ENCODE measurements around the gene CD2.
A peak's percentile ranks its signal among the peaks of the same experiment; 100 is the strongest.

Gene CD2

GRCh38 chr1:116721039-116721405 is 33.2 kb upstream of the CD2 start:
- WGBS, 2 donors (ENCODE audit: extremely low coverage in 2 of 2, insufficient read length in 2 of 2, insufficient replicate concordance in 1 of 2), result no CpG with 5 or more reads among the region's 5 CpGs
- no peak overlapping the region for H2AK5ac ChIP-seq (ENCODE audit: low read depth, low read length)
- no peak overlapping the region for H3K4ac ChIP-seq (ENCODE audit: low read length)
- no peak overlapping the region for H2BK120ac ChIP-seq (ENCODE audit: low read depth, low read length)
- H3K4me2 ChIP-seq (ENCODE audit: insufficient read depth, low read length, poor library complexity, severe bottlenecking), result no peak overlapping the region
- no peak overlapping the region for H2BK12ac ChIP-seq (ENCODE audit: low read length)
- H4K91ac ChIP-seq (ENCODE audit: low read depth, low read length, poor library complexity), result no peak overlapping the region
- no peak overlapping the region for H3K18ac ChIP-seq (ENCODE audit: low read length)
- no peak overlapping the region for H3K27ac ChIP-seq (replicated peaks; ENCODE audit: low read length)
- no peak overlapping the region for H3K14ac ChIP-seq (ENCODE audit: low read length)
- no peaks in the 10 kb centered on the region for H3K4me1 ChIP-seq (ENCODE audit: control insufficient read depth in 2 of 2, insufficient read depth in 1 of 2, low read depth in 1 of 2, low read length in 2 of 2)
- H2BK15ac ChIP-seq (ENCODE audit: low read length), result no peak overlapping the region
- no peak overlapping the region for H3K23ac ChIP-seq (ENCODE audit: low read depth, low read length, poor library complexity)
- H3K9ac ChIP-seq (ENCODE audit: low read depth, low read length, poor library complexity), result no peak overlapping the region
- no peak for DNase-seq (ENCODE audit: low spot score)
- no peak overlapping the region for H2AFZ ChIP-seq (ENCODE audit: low read length)
- H3K9me3 ChIP-seq (replicated peaks in 1 of 2; ENCODE audit: control insufficient read depth in 2 of 2, insufficient read depth in 1 of 2, low read depth in 1 of 2, low read length in 2 of 2), result no peaks in the 10 kb centered on the region
- H3K36me3 ChIP-seq (replicated peaks in 1 of 2; ENCODE audit: control insufficient read depth in 2 of 2, insufficient read depth in 2 of 2, low read length in 2 of 2), result no peaks in the 10 kb centered on the region
- no peak overlapping the region for H3K4me3 ChIP-seq (ENCODE audit: low read length in 2 of 2)
- H3K79me1 ChIP-seq (ENCODE audit: low read depth, low read length), result no peaks in the 10 kb centered on the region
- no peak overlapping the region for H2BK5ac ChIP-seq (ENCODE audit: low read length)
- no peak overlapping the region for H4K8ac ChIP-seq (ENCODE audit: low read depth, low read length)
- H3K27me3 ChIP-seq (ENCODE audit: control insufficient read depth in 3 of 3, insufficient read depth in 3 of 3, low read depth in 1 of 3, low read length in 3 of 3), result no peaks in the 10 kb centered on the region

GRCh38 chr1:116721451-116722007 is 32.7 kb upstream of the CD2 start:
- no CpG with 5 or more reads among the region's 4 CpGs for WGBS, 2 donors (ENCODE audit: extremely low coverage in 2 of 2, insufficient read length in 2 of 2, insufficient replicate concordance in 1 of 2)
- Histone ChIP-seq H3K23ac (ENCODE audit: low read depth, low read length, poor library complexity) (no peak overlapping the region), H3K36me3 (replicated peaks in 1 of 2; ENCODE audit: control insufficient read depth in 2 of 2, insufficient read depth in 2 of 2, low read length in 2 of 2) (no peaks in the 10 kb centered on the region), H2BK5ac (ENCODE audit: low read length) (peak overlapping the region; percentile 55), H3K18ac (ENCODE audit: low read length) (no peak overlapping the region), H3K27me3 (ENCODE audit: control insufficient read depth in 3 of 3, insufficient read depth in 3 of 3, low read depth in 1 of 3, low read length in 3 of 3) (no peaks in the 10 kb centered on the region), H4K91ac (ENCODE audit: low read depth, low read length, poor library complexity) (no peak overlapping the region), H3K4me2 (ENCODE audit: insufficient read depth, low read length, poor library complexity, severe bottlenecking) (no peak overlapping the region), H3K27ac (replicated peaks; ENCODE audit: low read length) (no peak overlapping the region), H3K14ac (ENCODE audit: low read length) (no peak overlapping the region), H3K9me3 (replicated peaks in 1 of 2; ENCODE audit: control insufficient read depth in 2 of 2, insufficient read depth in 1 of 2, low read depth in 1 of 2, low read length in 2 of 2) (no peaks in the 10 kb centered on the region), H4K8ac (ENCODE audit: low read depth, low read length) (no peak overlapping the region), H3K4ac (ENCODE audit: low read length) (no peak overlapping the region), H2AK5ac (ENCODE audit: low read depth, low read length) (no peak overlapping the region), H2BK120ac (ENCODE audit: low read depth, low read length) (no peak overlapping the region), H3K4me3 (ENCODE audit: low read length in 2 of 2) (no peak overlapping the region), H3K79me1 (ENCODE audit: low read depth, low read length) (no peaks in the 10 kb centered on the region), H3K4me1 (ENCODE audit: control insufficient read depth in 2 of 2, insufficient read depth in 1 of 2, low read depth in 1 of 2, low read length in 2 of 2) (no peaks in the 10 kb centered on the region), H2AFZ (ENCODE audit: low read length) (no peak overlapping the region), H2BK15ac (ENCODE audit: low read length) (no peak overlapping the region), H3K9ac (ENCODE audit: low read depth, low read length, poor library complexity) (peak overlapping the region; percentile 47), H2BK12ac (ENCODE audit: low read length) (no peak overlapping the region)
- DNase-seq (ENCODE audit: low spot score), result no peak

- Histone ChIP-seq H3K27me3 (ENCODE audit: control insufficient read depth in 3 of 3, insufficient read depth in 3 of 3, low read depth in 1 of 3, low read length in 3 of 3) (no peaks in the 10 kb centered on the region), H3K4me3 (ENCODE audit: low read length in 2 of 2) (no peak overlapping the region), H2BK15ac (ENCODE audit: low read length) (no peak overlapping the region), H3K4ac (ENCODE audit: low read length) (no peak overlapping the region), H2BK12ac (ENCODE audit: low read length) (no peak overlapping the region), H3K79me1 (ENCODE audit: low read depth, low read length) (no peaks in the 10 kb centered on the region), H2BK120ac (ENCODE audit: low read depth, low read length) (no peak overlapping the region), H2BK5ac (ENCODE audit: low read length) (peak overlapping the region; percentile 55), H3K4me2 (ENCODE audit: insufficient read depth, low read length, poor library complexity, severe bottlenecking) (no peak overlapping the region), H3K36me3 (replicated peaks in 1 of 2; ENCODE audit: control insufficient read depth in 2 of 2, insufficient read depth in 2 of 2, low read length in 2 of 2) (no peaks in the 10 kb centered on the region), H3K14ac (ENCODE audit: low read length) (no peak overlapping the region), H3K9ac (ENCODE audit: low read depth, low read length, poor library complexity) (no peak overlapping the region), H3K9me3 (replicated peaks in 1 of 2; ENCODE audit: control insufficient read depth in 2 of 2, insufficient read depth in 1 of 2, low read depth in 1 of 2, low read length in 2 of 2) (no peaks in the 10 kb centered on the region), H4K91ac (ENCODE audit: low read depth, low read length, poor library complexity) (no peak overlapping the region), H2AK5ac (ENCODE audit: low read depth, low read length) (no peak overlapping the region), H3K27ac (replicated peaks; ENCODE audit: low read length) (no peak overlapping the region), H2AFZ (ENCODE audit: low read length) (no peak overlapping the region), H3K18ac (ENCODE audit: low read length) (no peak overlapping the region), H4K8ac (ENCODE audit: low read depth, low read length) (no peak overlapping the region), H3K4me1 (ENCODE audit: control insufficient read depth in 2 of 2, insufficient read depth in 1 of 2, low read depth in 1 of 2, low read length in 2 of 2) (no peaks in the 10 kb centered on the region), H3K23ac (ENCODE audit: low read depth, low read length, poor library complexity) (no peak overlapping the region)
- no CpG with 5 or more reads among the region's 4 CpGs for WGBS, 2 donors (ENCODE audit: extremely low coverage in 2 of 2, insufficient read length in 2 of 2, insufficient replicate concordance in 1 of 2)
- DNase-seq (ENCODE audit: low spot score), result no peak
Observed at GRCh38 chr1:116722016-116722838, 32.0 kb upstream of the CD2 start.

GRCh38 chr1:116724765-116725375 is 29.4 kb upstream of the CD2 start:
- Histone ChIP-seq H3K36me3 (replicated peaks in 1 of 2; ENCODE audit: control insufficient read depth in 2 of 2, insufficient read depth in 2 of 2, low read length in 2 of 2) (no peaks in the 10 kb centered on the region), H2BK12ac (ENCODE audit: low read length) (no peak overlapping the region), H3K9ac (ENCODE audit: low read depth, low read length, poor library complexity) (no peak overlapping the region), H2BK5ac (ENCODE audit: low read length) (no peak overlapping the region), H3K9me3 (replicated peaks in 1 of 2; ENCODE audit: control insufficient read depth in 2 of 2, insufficient read depth in 1 of 2, low read depth in 1 of 2, low read length in 2 of 2) (no peaks in the 10 kb centered on the region), H4K91ac (ENCODE audit: low read depth, low read length, poor library complexity) (no peak overlapping the region), H3K4ac (ENCODE audit: low read length) (no peak overlapping the region), H2BK120ac (ENCODE audit: low read depth, low read length) (no peak overlapping the region), H3K14ac (ENCODE audit: low read length) (no peak overlapping the region), H2BK15ac (ENCODE audit: low read length) (no peak overlapping the region), H3K79me1 (ENCODE audit: low read depth, low read length) (no peaks in the 10 kb centered on the region), H2AK5ac (ENCODE audit: low read depth, low read length) (no peak overlapping the region), H3K4me2 (ENCODE audit: insufficient read depth, low read length, poor library complexity, severe bottlenecking) (no peak overlapping the region), H3K4me3 (ENCODE audit: low read length in 2 of 2) (no peak overlapping the region), H4K8ac (ENCODE audit: low read depth, low read length) (no peak overlapping the region), H3K18ac (ENCODE audit: low read length) (no peak overlapping the region), H3K23ac (ENCODE audit: low read depth, low read length, poor library complexity) (no peak overlapping the region), H3K27ac (replicated peaks; ENCODE audit: low read length) (no peak overlapping the region), H2AFZ (ENCODE audit: low read length) (no peak overlapping the region), H3K27me3 (ENCODE audit: control insufficient read depth in 3 of 3, insufficient read depth in 3 of 3, low read depth in 1 of 3, low read length in 3 of 3) (peaks cover 0 to 3% (median 0%) of the 10 kb centered on the region in 3 experiments), H3K4me1 (ENCODE audit: control insufficient read depth in 2 of 2, insufficient read depth in 1 of 2, low read depth in 1 of 2, low read length in 2 of 2) (no peaks in the 10 kb centered on the region)
- peak; percentile 44 for DNase-seq (ENCODE audit: low spot score)
- WGBS, 2 donors (ENCODE audit: extremely low coverage in 2 of 2, insufficient read length in 2 of 2, insufficient replicate concordance in 1 of 2), result no CpG with 5 or more reads among the region's 7 CpGs
